K562 (cell line): ENCODE results near the gene LRIF1. TPM values are rescaled to one million over a fixed set of nuclear protein-coding genes. Genes with fewer than 3 reads are reported as not detected.

Experiments
- ATAC-seq: fragments of 200-7000 bp; cut with Tn5 transposase; 3 replicates; pipeline ENCODE4 v1.9.1; 2020; ENCODE audit warnings: moderate library complexity
- BruUV-seq: library from RNA; stranded (reverse); fragments of 400-500 nt; replicated peaks from 2 replicates; lab custom pipeline; 2021; lab: Mats Ljungman, UMichigan
- CTCF ChIA-PET: fragments of 300-600 bp; formaldehyde crosslinking; extraction: SDS; loops from one replicate; lab custom pipeline; 2021; ENCODE audit warnings: low intra/inter-chr PET ratio; lab: Yijun Ruan, JAX
- POLR2A ChIA-PET: fragments of 300-600, 350-650 bp; sonication (Branson Sonifier 250); formaldehyde crosslinking; extraction: SDS; loops from one replicate; lab custom pipeline; 2021; ENCODE audit warnings: antibody characterized with exemption, inconsistent platforms; lab: Yijun Ruan, JAX
- DNase-seq, 4 experiments: peaks; one replicate each; pipeline versions ENCODE4 v3.0.0 to v3.0.0-alpha.2; 2011 to 2018; ENCODE audit warnings: low spot score in 3 of 4, mixed read lengths in 3 of 4; ENCODE audit errors: extremely low read depth in 1 of 4
- FAIRE-seq: peaks from 2 replicates; lab custom pipeline; 2011; peaks lifted over from hg19 to GRCh38; lab: Jason Lieb, UNC
- H2AFZ ChIP-seq: 2 replicates; pipeline ENCODE4 v1.6.0; 2011; ENCODE audit warnings: low read depth, low read length, control low read depth, inconsistent platforms
- H3K27ac ChIP-seq: fragments of 200-600 bp; 3 replicates; pipeline ENCODE4 v1.8.0; 2011; ENCODE audit warnings: low read depth, mild to moderate bottlenecking, control low read depth, inconsistent platforms, low read length, moderate library complexity, mixed read lengths; ENCODE audit errors: extremely low read depth
- H3K27me3 ChIP-seq, 2 experiments: fragments of 300-600 bp in 1 of 2; 2 replicates in 1 of 2; 3 replicates in 1 of 2; pipeline versions ENCODE4 v1.6.0 to v1.8.0; 2011; ENCODE audit warnings: inconsistent platforms in 2 of 2, low read length in 2 of 2, mild to moderate bottlenecking in 1 of 2, mixed read lengths in 1 of 2, moderate library complexity in 1 of 2; ENCODE audit not compliant: control insufficient read depth in 2 of 2, insufficient read depth in 2 of 2
- H3K36me3 ChIP-seq: fragments of 300-600 bp; 3 replicates; pipeline ENCODE4 v1.8.0; 2011; ENCODE audit warnings: mild to moderate bottlenecking, low read length, inconsistent platforms; ENCODE audit not compliant: control insufficient read depth, insufficient read depth
- H3K4me1 ChIP-seq, 2 experiments: fragments of 200-600 bp in 1 of 2; replicated peaks in 1 of 2; 2 replicates in 1 of 2; 3 replicates in 1 of 2; pipeline versions ENCODE4 v1.5.1 to v1.8.0; 2011; ENCODE audit warnings: inconsistent platforms in 2 of 2, low read length in 2 of 2, mild to moderate bottlenecking in 1 of 2, mixed read lengths in 1 of 2, moderate library complexity in 1 of 2; ENCODE audit not compliant: control insufficient read depth in 2 of 2, insufficient read depth in 2 of 2
- H3K4me2 ChIP-seq: 2 replicates; pipeline ENCODE4 v1.6.1; 2011; ENCODE audit warnings: low read length, control low read depth, inconsistent platforms, mixed read lengths; ENCODE audit not compliant: insufficient read depth
- H3K4me3 ChIP-seq: fragments of 200-600 bp; sonication (generic), shearing (Covaris generic); 2 replicates; pipeline ENCODE4 v1.5.1; 2016; ENCODE audit warnings: control low read depth, inconsistent platforms
- H3K79me2 ChIP-seq: fragments of 200-600 bp; 3 replicates; pipeline ENCODE4 v1.8.0; 2011; ENCODE audit warnings: low read length, inconsistent platforms; ENCODE audit not compliant: control insufficient read depth, insufficient read depth
- H3K9ac ChIP-seq, 2 experiments: 2 replicates each; pipeline versions ENCODE4 v1.6.0 to v1.6.1; 2011; ENCODE audit warnings: low read depth in 2 of 2, low read length in 2 of 2, control low read depth in 1 of 2, inconsistent platforms in 1 of 2, mild to moderate bottlenecking in 1 of 2, mixed read lengths in 1 of 2; ENCODE audit not compliant: insufficient read depth in 1 of 2
- H3K9me1 ChIP-seq: one replicate; pipeline ENCODE4 v1.6.0; 2011; ENCODE audit warnings: inconsistent platforms, mild to moderate bottlenecking, low read length, moderate library complexity; ENCODE audit not compliant: control insufficient read depth, insufficient read depth
- H3K9me3 ChIP-seq: replicated peaks from 2 replicates; pipeline ENCODE4 v1.5.1; 2011; ENCODE audit warnings: low read depth, low read length, inconsistent platforms; ENCODE audit not compliant: control insufficient read depth, insufficient read depth
- H4K20me1 ChIP-seq: replicated peaks from 2 replicates; pipeline ENCODE4 v1.6.1; 2011; ENCODE audit warnings: low read length, inconsistent platforms, mixed read lengths; ENCODE audit not compliant: control insufficient read depth, insufficient read depth
- ATF3 ChIP-seq, 2 experiments: fragments of 450-650 bp in 1 of 2; sonication (generic) in 1 of 2; formaldehyde crosslinking in 1 of 2; IDR thresholded peaks in 1 of 2; conservative IDR thresholded peaks in 1 of 2; 2 replicates each; pipeline versions ENCODE4 v1.6.1 to v1.8.1; 2016 to 2023; ENCODE audit warnings: mild to moderate bottlenecking in 2 of 2, moderate library complexity in 2 of 2, inconsistent platforms in 1 of 2, missing genetic modification reagents in 1 of 2
- C11orf30 ChIP-seq: fragments of 450-650 bp; IDR thresholded peaks from 2 replicates; pipeline ENCODE4 v1.6.1; 2016; ENCODE audit warnings: low read depth, mild to moderate bottlenecking
- CEBPG ChIP-seq, 3 experiments: fragments of 200-800 bp in 1 of 3; sonication (Bioruptor generic) in 1 of 3; sonication (generic) in 1 of 3; formaldehyde crosslinking in 1 of 3; IDR thresholded peaks in 2 of 3; conservative IDR thresholded peaks in 1 of 3; 2 replicates each; pipeline versions ENCODE4 v1.6.1 to v1.8.0; 2016 to 2022; ENCODE audit warnings: missing compliant biosample characterization in 2 of 3, missing genetic modification characterization in 2 of 3, mild to moderate bottlenecking in 1 of 3, missing genetic modification reagents in 1 of 3
- CXXC5 ChIP-seq: fragments of 250-450 bp; sonication (Bioruptor Pico); IDR thresholded peaks from 2 replicates; pipeline ENCODE4 v1.8.0; 2022; ENCODE audit warnings: inconsistent platforms, mild to moderate bottlenecking, moderate library complexity
- FOSL1 ChIP-seq: fragments of 200-800 bp; sonication (Bioruptor generic); conservative IDR thresholded peaks from 2 replicates; pipeline ENCODE4 v1.6.1; 2016; ENCODE audit warnings: missing genetic modification characterization, missing compliant biosample characterization
- FOXK1 ChIP-seq: sonication (generic); formaldehyde crosslinking; IDR thresholded peaks from 2 replicates; pipeline ENCODE4 v1.8.0; 2022; ENCODE audit warnings: missing genetic modification reagents, mild to moderate bottlenecking, borderline replicate concordance
- ILF3 ChIP-seq: fragments of 450-650 bp; IDR thresholded peaks from 2 replicates; pipeline ENCODE4 v1.6.1; 2018; ENCODE audit warnings: antibody characterized with exemption, mild to moderate bottlenecking, moderate library complexity, borderline replicate concordance
- MAFG ChIP-seq: fragments of 450-650 bp; conservative IDR thresholded peaks from 2 replicates; pipeline ENCODE4 v1.6.1; 2016; ENCODE audit warnings: missing genetic modification characterization, missing compliant biosample characterization
- MEIS2 ChIP-seq: fragments of 450-650 bp; IDR thresholded peaks from 2 replicates; pipeline ENCODE4 v1.6.1; 2014; ENCODE audit warnings: mild to moderate bottlenecking; ENCODE audit not compliant: partially characterized antibody
- PBX2 ChIP-seq, 2 experiments: IDR thresholded peaks in 1 of 2; conservative IDR thresholded peaks in 1 of 2; 2 replicates each; pipeline ENCODE4 v1.6.1; 2016; ENCODE audit warnings: low read depth in 2 of 2, mild to moderate bottlenecking in 1 of 2, missing compliant biosample characterization in 1 of 2, missing genetic modification characterization in 1 of 2, moderate library complexity in 1 of 2
- TRIM24 ChIP-seq, 2 experiments: fragments of 450-650 bp; IDR thresholded peaks; 2 replicates each; pipeline ENCODE4 v1.6.1; 2016
- ZEB2 ChIP-seq: fragments of 450-650 bp; IDR thresholded peaks from 2 replicates; pipeline ENCODE4 v1.6.1; 2016
- ZNF316 ChIP-seq: fragments of 450-650 bp; IDR thresholded peaks from 2 replicates; pipeline ENCODE4 v1.6.1; 2016
- ZNF583 ChIP-seq: fragments of 250-450 bp; sonication (Bioruptor Pico); IDR thresholded peaks from 2 replicates; pipeline ENCODE4 v1.4.0; 2020
- WGBS: fragments of 100-300 bp; shearing (Covaris generic); methylation state at CpG from one replicate; pipeline ENCODE4 v1.1.6; 2016; ENCODE audit warnings: low coverage, mixed read lengths; ENCODE audit not compliant: insufficient coverage; ENCODE audit errors: missing lambda C conversion rate; 5-methylcytosine and 5-hydroxymethylcytosine counted together
- in situ Hi-C: fragments of 300-500 bp; cut with MboI; formaldehyde crosslinking; loops from 4 replicates; pipeline ENCODE4 v1.15.0; 2018; ENCODE audit warnings: inconsistent platforms, mixed read lengths
- intact Hi-C: fragments of 100-400 bp; cut with micrococcal nuclease; formaldehyde crosslinking; loops from 2 replicates; pipeline ENCODE4 v1.14.2; 2022
- polyA plus RNA-seq, 8 experiments: library from polyadenylated mRNA; depleted of rRNA in 4 of 8; stranded (reverse) in 5 of 8; unstranded in 3 of 8; fragments of >200 nt; fragmentation: Nextera tagmentation in 2 of 8; fragmentation: Illumina TruSeq in 1 of 8; extraction: Ambion mirVana in 2 of 8; extraction: Trizol in 1 of 8; gene quantifications; 2 replicates each; pipeline versions ENCODE4 v1.2.1 to v1.2.3, GENCODE V29; 2011 to 2014; ENCODE audit warnings: inconsistent platforms in 1 of 8, missing spikeins in 1 of 8
- total RNA-seq, 7 experiments: library from RNA; depleted of rRNA in 6 of 7; stranded (reverse); fragments of >200 nt in 6 of 7; fragmentation: Illumina TruSeq in 2 of 7; extraction: Trizol in 2 of 7; gene quantifications; 2 replicates each; pipeline versions ENCODE4 v1.2.1 to v1.2.3, GENCODE V29; 2011 to 2021; ENCODE audit warnings: low replicate concordance in 1 of 7
- TF ChIP-seq, protein P1 (sequence below): fragments of 450-650 bp; IDR thresholded peaks from 2 replicates; pipeline ENCODE4 v1.6.1; 2016

Gene LRIF1
- total and polyA plus RNA-seq, 9 of the 15 experiments (the other 6 are each of a cell fraction or from before 2014, with no cell fraction given): 35.6 to 88.8 (median 74.1) TPM

DNA sequence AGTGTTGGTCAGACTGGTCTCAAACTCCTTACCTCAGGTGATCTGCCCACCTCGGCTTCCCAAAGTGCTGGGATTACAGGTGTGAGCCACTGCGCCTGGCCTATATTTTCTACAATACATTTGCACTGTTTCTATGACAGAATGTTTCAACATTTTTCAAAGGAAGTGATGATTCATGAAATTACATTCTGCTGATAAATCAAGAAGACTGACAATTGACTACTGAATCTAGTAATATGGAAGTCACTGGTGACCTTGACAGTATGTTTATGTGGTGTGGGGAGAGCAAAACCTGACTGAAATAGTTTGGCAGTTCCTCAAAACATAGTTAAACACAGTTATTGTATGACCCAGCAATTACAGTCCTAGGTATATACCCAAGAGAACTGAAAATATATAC is 18.1 kb downstream of the LRIF1 start:
- Histone ChIP-seq H3K4me2 (no peak overlapping the region), H3K36me3 (peaks cover 45% of the 10 kb centered on the region), H3K4me3 (no peak overlapping the region), H2AFZ (no peak overlapping the region), H3K27me3 (no peaks in the 10 kb centered on the region), H4K20me1 (no peaks in the 10 kb centered on the region), H3K9ac (no peak overlapping the region), H3K79me2 (peaks cover 11% of the 10 kb centered on the region; the same call in 2 of the 3 replicates), H3K9me3 (no peaks in the 10 kb centered on the region), H3K4me1 (no peaks in the 10 kb centered on the region), H3K27ac (no peak overlapping the region), H3K9me1 (no peaks in the 10 kb centered on the region)
- ChIA-PET POLR2A (interaction anchor here (1.2 kb wide), 1 partner anchor 10 kb away, joined by 3 read pairs; no protein-coding TSS in a partner anchor), CTCF (no interaction called here)
- intact Hi-C loops (no loop called here), in situ Hi-C loops (no loop called here)
- TF ChIP-seq TRIM24 (IDR thresholded peaks at IDR 0.05): peak in 1 of 2 experiments; percentile 47; a peak in 1 of 4 replicates
- TF ChIP-seq CXXC5 (CRISPR knock-in tag): no peak
- TF ChIP-seq ATF3 (IDR thresholded peaks at IDR 0.05): peak; percentile 56; the same call in 1 of the 2 replicates
- TF ChIP-seq ATF3 (CRISPR knock-in tag; conservative IDR thresholded peaks at IDR 0.05): no peak
- no peak for TF ChIP-seq ZEB2
- TF ChIP-seq CEBPG (CRISPR knock-in tag; IDR thresholded peaks at IDR 0.05): no peak
- peak in 1 of 2 experiments; percentile 57; a peak in 1 of 4 replicates for TF ChIP-seq CEBPG (tag; conservative IDR thresholded peaks at IDR 0.05 in 1 of 2, IDR thresholded peaks at IDR 0.05 in 1 of 2)
- TF ChIP-seq FOSL1 (tag): 0 out of 2 replicates have a peak, but pooled peaks have one; percentile 22
- peak; percentile 83 for TF ChIP-seq ZNF316
- peak; percentile 81 for TF ChIP-seq MEIS2
- TF ChIP-seq ILF3: 0 out of 2 replicates have a peak, but pooled peaks have one; percentile 15
- no peak for TF ChIP-seq PBX2 (CRISPR knock-in tag; IDR thresholded peaks at IDR 0.05; ENCODE audit: low read depth)
- TF ChIP-seq PBX2 (tag; conservative IDR thresholded peaks at IDR 0.05; ENCODE audit: low read depth): peak; percentile 70
- no peak for TF ChIP-seq FOXK1 (CRISPR knock-in tag)
- TF ChIP-seq, protein P1, sequence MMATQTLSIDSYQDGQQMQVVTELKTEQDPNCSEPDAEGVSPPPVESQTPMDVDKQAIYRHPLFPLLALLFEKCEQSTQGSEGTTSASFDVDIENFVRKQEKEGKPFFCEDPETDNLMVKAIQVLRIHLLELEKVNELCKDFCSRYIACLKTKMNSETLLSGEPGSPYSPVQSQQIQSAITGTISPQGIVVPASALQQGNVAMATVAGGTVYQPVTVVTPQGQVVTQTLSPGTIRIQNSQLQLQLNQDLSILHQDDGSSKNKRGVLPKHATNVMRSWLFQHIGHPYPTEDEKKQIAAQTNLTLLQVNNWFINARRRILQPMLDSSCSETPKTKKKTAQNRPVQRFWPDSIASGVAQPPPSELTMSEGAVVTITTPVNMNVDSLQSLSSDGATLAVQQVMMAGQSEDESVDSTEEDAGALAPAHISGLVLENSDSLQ: peak; percentile 68
- peak; percentile 47 for TF ChIP-seq MAFG (tag)
- peak; percentile 74 for TF ChIP-seq C11orf30
- TF ChIP-seq ZNF583 (CRISPR knock-in tag): no peak
- no TSS peak for BruUV-seq
- 100% methylated on average over 2 of the region's 2 CpGs for WGBS
- ATAC-seq (no peak; the same call in 2 of the 3 replicates), FAIRE-seq (no peak), DNase-seq (no peak)
